Measurements from ENCODE around the gene SYNGR1. TPM values are rescaled to one million over a fixed set of nuclear protein-coding genes. Genes with fewer than 3 reads are reported as not detected.

Gene SYNGR1
- total RNA-seq, 1 donor from 2014 or later: 42.2 TPM

GRCh38 chr22:39422721-39423120 is 72.9 kb downstream of the SYNGR1 start:
- no peaks in the 10 kb centered on the region for H3K4me1 ChIP-seq
- H3K27me3 ChIP-seq: no peaks in the 10 kb centered on the region
- DNase-seq (ENCODE audit: extremely low spot score in 2 of 2): no peak
- no peak overlapping the region for H3K27ac ChIP-seq
- no peaks in the 10 kb centered on the region for H3K9me3 ChIP-seq
- peaks cover 0 to 67% of the 10 kb centered on the region in 2 donors for H3K36me3 ChIP-seq
- H3K4me3 ChIP-seq: no peak overlapping the region
- intact Hi-C loops (cut with DNase I): no loop called here
- TF ChIP-seq POLR2AphosphoS5 (IDR thresholded peaks at IDR 0.05; ENCODE audit: insufficient read depth in 1 of 2, low read depth in 1 of 2) (no peak), CTCF (IDR thresholded peaks at IDR 0.05) (no peak), POLR2A (IDR thresholded peaks at IDR 0.05) (no peak)

- Histone ChIP-seq H3K4me1 (no peaks in the 10 kb centered on the region), H3K36me3 (peaks cover 0 to 68% of the 10 kb centered on the region in 2 donors), H3K27ac (no peak overlapping the region), H3K27me3 (no peaks in the 10 kb centered on the region), H3K4me3 (no peak overlapping the region), H3K9me3 (no peaks in the 10 kb centered on the region)
- intact Hi-C loops (cut with DNase I): no loop called here
- no peak for DNase-seq (ENCODE audit: extremely low spot score in 2 of 2)
- no peak for TF ChIP-seq POLR2A (IDR thresholded peaks at IDR 0.05)
- TF ChIP-seq CTCF (IDR thresholded peaks at IDR 0.05): no peak
These were observed 74.2 kb downstream of the SYNGR1 start for GRCh38 chr22:39423976-39424375.

- no peak overlapping the region for H3K27ac ChIP-seq
- peaks cover 9% of the 10 kb centered on the region for H3K4me1 ChIP-seq
- no peak for DNase-seq (ENCODE audit: extremely low spot score in 2 of 2)
- H3K27me3 ChIP-seq: no peaks in the 10 kb centered on the region
- intact Hi-C loops (cut with DNase I): no loop called here
- TF ChIP-seq CTCF (IDR thresholded peaks at IDR 0.05): no peak
- no peak for TF ChIP-seq POLR2A (IDR thresholded peaks at IDR 0.05)
- no peak for TF ChIP-seq POLR2AphosphoS5 (IDR thresholded peaks at IDR 0.05; ENCODE audit: insufficient read depth in 1 of 2, low read depth in 1 of 2)
- peaks cover 0 to 60% of the 10 kb centered on the region in 2 donors for H3K36me3 ChIP-seq
- no peak overlapping the region for H3K4me3 ChIP-seq
- H3K9me3 ChIP-seq: no peaks in the 10 kb centered on the region
These were observed 76.7 kb downstream of the SYNGR1 start for GRCh38 chr22:39426380-39427043.

GRCh38 chr22:39427751-39428596 is 78.2 kb downstream of the SYNGR1 start:
- TF ChIP-seq CTCF (IDR thresholded peaks at IDR 0.05): no peak
- TF ChIP-seq POLR2AphosphoS5 (IDR thresholded peaks at IDR 0.05; ENCODE audit: insufficient read depth in 1 of 2, low read depth in 1 of 2): no peak
- no peak for TF ChIP-seq POLR2A (IDR thresholded peaks at IDR 0.05)
- Histone ChIP-seq H3K27ac (no peak overlapping the region), H3K4me3 (no peak overlapping the region), H3K36me3 (peaks cover 0 to 57% of the 10 kb centered on the region in 2 donors), H3K27me3 (no peaks in the 10 kb centered on the region), H3K4me1 (peaks cover 19% of the 10 kb centered on the region), H3K9me3 (no peaks in the 10 kb centered on the region)
- no peak for DNase-seq (ENCODE audit: extremely low spot score in 2 of 2)
- intact Hi-C loops (cut with DNase I): no loop called here

GRCh38 chr22:39428597-39429071 is 78.8 kb downstream of the SYNGR1 start:
- H3K27ac ChIP-seq: no peak overlapping the region

More at GRCh38 chr22:39428597-39429071, 78.8 kb downstream of the SYNGR1 start:
- H3K9me3 ChIP-seq: no peaks in the 10 kb centered on the region
- TF ChIP-seq POLR2A (IDR thresholded peaks at IDR 0.05) (no peak), CTCF (IDR thresholded peaks at IDR 0.05) (no peak), POLR2AphosphoS5 (IDR thresholded peaks at IDR 0.05; ENCODE audit: insufficient read depth in 1 of 2, low read depth in 1 of 2) (no peak)
- DNase-seq (ENCODE audit: extremely low spot score in 2 of 2): no peak
- H3K4me3 ChIP-seq: no peak overlapping the region
- no peaks in the 10 kb centered on the region for H3K27me3 ChIP-seq
- intact Hi-C loops (cut with DNase I): no loop called here
- H3K4me1 ChIP-seq: peaks cover 19% of the 10 kb centered on the region
- peaks cover 0 to 51% of the 10 kb centered on the region in 2 donors for H3K36me3 ChIP-seq
